SK-N-SH (cell line): ENCODE data around the gene KIFC3. TPM values are rescaled to one million over a fixed set of nuclear protein-coding genes. Genes with fewer than 3 reads are reported as not detected.

Experiments used
- CHD2 ChIP-seq: fragments of 150-350 bp; IDR thresholded peaks from 2 replicates; pipeline ENCODE4 v1.6.1; 2018; ENCODE audit warnings: low read length; ENCODE audit not compliant: partially characterized antibody
- EZH2phosphoT487 ChIP-seq: fragments of 200-600 bp; sonication (generic); IDR thresholded peaks from 2 replicates; pipeline ENCODE4 v1.6.1; 2017; ENCODE audit warnings: low read depth, mixed run types, mild to moderate bottlenecking, antibody characterized with exemption, moderate library complexity, borderline replicate concordance
- FOSL2 ChIP-seq: IDR thresholded peaks from 2 replicates; pipeline ENCODE4 v1.4.0; 2012; ENCODE audit warnings: low read depth, mild to moderate bottlenecking, moderate library complexity, borderline replicate concordance
- FOXJ3 ChIP-seq: sonication (generic); formaldehyde crosslinking; IDR thresholded peaks from 2 replicates; pipeline ENCODE4 v1.5.1; 2020; ENCODE audit warnings: mild to moderate bottlenecking, missing genetic modification reagents
- GATA2 ChIP-seq: sonication (generic); formaldehyde crosslinking; IDR thresholded peaks from 2 replicates; pipeline ENCODE4 v1.5.0; 2020; ENCODE audit warnings: mild to moderate bottlenecking, missing genetic modification reagents
- MEF2A ChIP-seq: IDR thresholded peaks from 2 replicates; pipeline ENCODE4 v1.4.0; 2012; ENCODE audit warnings: low read depth, borderline replicate concordance
- NRF1 ChIP-seq: IDR thresholded peaks from 2 replicates; pipeline ENCODE4 v1.6.1; 2012; ENCODE audit warnings: low read depth, mild to moderate bottlenecking, low read length
- RAD21 ChIP-seq: IDR thresholded peaks from 2 replicates; pipeline ENCODE4 v1.6.1; 2012; ENCODE audit warnings: mild to moderate bottlenecking, low read length
- REST ChIP-seq: IDR thresholded peaks from 2 replicates; pipeline ENCODE4 v1.6.1; 2012; ENCODE audit warnings: mild to moderate bottlenecking, low read depth, low read length, moderate library complexity
- RXRA ChIP-seq: IDR thresholded peaks from 2 replicates; pipeline ENCODE4 v1.4.0; 2012; ENCODE audit warnings: low read depth, mild to moderate bottlenecking, borderline replicate concordance
- TCF12 ChIP-seq: IDR thresholded peaks from 2 replicates; pipeline ENCODE4 v1.4.0; 2012
- USF1 ChIP-seq: IDR thresholded peaks from 2 replicates; pipeline ENCODE4 v1.4.0; 2012; ENCODE audit warnings: low read depth, borderline replicate concordance
- YY1 ChIP-seq: IDR thresholded peaks from 2 replicates; pipeline ENCODE4 v1.4.0; 2012; ENCODE audit warnings: low read depth, mild to moderate bottlenecking
- ZBTB33 ChIP-seq: IDR thresholded peaks from 2 replicates; pipeline ENCODE4 v1.4.0; 2012; ENCODE audit warnings: low read depth, borderline replicate concordance
- polyA plus RNA-seq, 3 experiments: library from polyadenylated mRNA; depleted of rRNA; stranded (reverse); fragments of >200 nt; gene quantifications; 2 replicates each; pipeline ENCODE4 v1.2.3, GENCODE V29; 2012

Gene KIFC3
- polyA plus RNA-seq, 1 of the 3 experiments (the other 2 are of a cell fraction): 65.4 TPM

GRCh38 chr16:57801098-57801808 is 1.0 kb downstream of the KIFC3 start (continued):
- TF ChIP-seq CHD2 (no peak), NRF1 (no peak), EZH2phosphoT487 (no peak), FOSL2 (peak; percentile 73; the same call in 1 of the 2 replicates), YY1 (no peak), RXRA (no peak), GATA2 (CRISPR knock-in tag) (no peak), MEF2A (no peak), USF1 (no peak), TCF12 (peak; percentile 23; the same call in 1 of the 2 replicates), ZBTB33 (no peak), FOXJ3 (CRISPR knock-in tag) (no peak), REST (peak; percentile 54; the same call in 1 of the 2 replicates), RAD21 (no peak)
